GM13976 (cell line): Measurements from ENCODE around the gene SLC6A20.

Experiments
- DNase-seq: peaks from one replicate; pipeline ENCODE4 v3.0.0; 2012; ENCODE audit warnings: low spot score
- CTCF ChIP-seq: IDR thresholded peaks from 2 replicates; pipeline ENCODE4 v1.5.1; 2012; ENCODE audit warnings: borderline replicate concordance, mild to moderate bottlenecking; ENCODE audit not compliant: insufficient read depth; ENCODE audit errors: extremely low read depth, missing control alignments, control extremely low read depth
- in situ Hi-C: fragments of 300-500 bp; cut with MboI; formaldehyde crosslinking; loops from one replicate; pipeline ENCODE4 v1.12.0; 2022; ENCODE audit warnings: low sequenced_read_pairs, mixed read lengths, inconsistent platforms; ENCODE audit not compliant: unreplicated experiment

SLC6A20 gene

DNA sequence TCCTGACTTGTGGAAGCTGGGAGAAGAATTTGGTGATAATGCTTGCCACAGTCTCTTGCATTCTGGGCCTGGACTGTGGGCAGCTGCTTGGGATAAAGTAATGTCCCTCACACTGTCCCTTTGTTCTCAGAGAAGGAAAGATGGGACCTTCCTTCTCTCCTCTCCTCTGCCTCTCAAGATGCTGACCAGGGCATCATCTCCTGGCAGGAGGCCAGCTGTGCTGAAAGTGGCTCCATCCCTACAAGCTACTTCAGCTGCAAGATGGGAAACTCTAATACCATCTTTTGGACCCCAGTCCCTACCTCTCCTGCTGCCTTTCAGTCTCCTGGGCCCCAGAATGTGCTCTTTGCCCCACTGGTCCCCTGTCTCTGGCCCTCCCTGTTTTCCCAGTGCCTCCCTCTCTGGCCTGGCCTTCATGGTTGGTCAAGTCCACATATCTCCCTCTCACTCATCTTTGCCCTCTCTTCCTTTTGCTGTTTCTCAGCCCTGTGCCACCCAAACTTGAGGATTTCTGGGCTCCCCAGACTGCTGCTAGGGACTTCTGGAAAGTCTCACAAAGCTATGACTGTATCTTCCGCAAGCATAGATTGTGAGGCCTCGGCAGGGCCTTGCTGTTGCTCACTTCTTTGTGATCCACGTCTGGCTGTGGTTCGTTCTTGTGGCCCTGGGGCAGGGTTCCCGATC is 7.1 kb upstream of the SLC6A20 start:
- TF ChIP-seq CTCF: no peak
- in situ Hi-C loops: no loop called here
- DNase-seq: no peak

GRCh38 chr3:45802146-45802545 is 5.8 kb upstream of the SLC6A20 start:
- in situ Hi-C loops: no loop called here
- no peak for DNase-seq

DNA sequence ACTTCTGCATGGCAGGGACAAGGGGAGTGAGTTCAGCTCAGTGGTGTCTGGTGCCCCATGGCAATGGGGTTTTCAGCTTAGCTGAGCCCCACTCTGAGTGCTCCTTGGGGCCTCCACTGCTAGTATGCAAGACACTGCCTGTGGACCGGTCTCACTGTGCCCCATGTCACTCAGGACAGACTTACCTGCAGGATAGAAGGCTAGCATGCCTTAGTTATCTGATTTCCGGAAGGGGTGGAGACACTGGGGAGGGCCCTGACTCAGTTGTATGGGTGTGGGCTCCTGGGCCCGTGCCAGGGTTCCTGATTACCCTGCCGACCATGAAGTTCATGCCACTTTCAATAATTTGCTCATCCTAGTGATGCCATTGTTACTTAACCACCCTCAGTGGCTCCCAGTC is 4.3 kb upstream of the SLC6A20 start:
- in situ Hi-C loops: no loop called here
- no peak for DNase-seq
- TF ChIP-seq CTCF: no peak

More at GRCh38 chr3:45802146-45802545, 5.8 kb upstream of the SLC6A20 start:
- TF ChIP-seq CTCF: no peak

GRCh38 chr3:45799586-45799985 is 3.2 kb upstream of the SLC6A20 start:
- in situ Hi-C loops: no loop called here
- no peak for DNase-seq
- TF ChIP-seq CTCF: no peak

DNA sequence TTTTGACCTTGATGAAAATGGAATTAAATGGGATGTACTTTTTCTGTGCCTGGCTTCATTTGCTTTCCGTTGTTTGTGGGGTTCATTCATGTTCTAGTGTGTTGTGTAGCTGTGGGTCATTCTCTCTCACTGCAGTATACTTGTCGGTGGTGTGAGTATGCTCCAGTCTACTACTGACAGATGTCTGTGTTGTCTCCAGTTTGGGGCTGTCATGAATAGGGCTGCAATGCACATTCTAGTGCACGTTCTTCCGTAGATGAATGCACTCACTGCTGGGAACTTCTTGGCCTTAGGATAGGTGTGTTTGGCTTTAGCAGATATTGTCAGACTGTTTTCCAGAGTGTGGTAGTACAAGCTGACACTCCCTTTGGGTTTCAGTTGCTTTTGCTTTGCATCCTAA is 1.7 kb upstream of the SLC6A20 start:
- TF ChIP-seq CTCF: no peak
- in situ Hi-C loops: no loop called here
- no peak for DNase-seq

DNA sequence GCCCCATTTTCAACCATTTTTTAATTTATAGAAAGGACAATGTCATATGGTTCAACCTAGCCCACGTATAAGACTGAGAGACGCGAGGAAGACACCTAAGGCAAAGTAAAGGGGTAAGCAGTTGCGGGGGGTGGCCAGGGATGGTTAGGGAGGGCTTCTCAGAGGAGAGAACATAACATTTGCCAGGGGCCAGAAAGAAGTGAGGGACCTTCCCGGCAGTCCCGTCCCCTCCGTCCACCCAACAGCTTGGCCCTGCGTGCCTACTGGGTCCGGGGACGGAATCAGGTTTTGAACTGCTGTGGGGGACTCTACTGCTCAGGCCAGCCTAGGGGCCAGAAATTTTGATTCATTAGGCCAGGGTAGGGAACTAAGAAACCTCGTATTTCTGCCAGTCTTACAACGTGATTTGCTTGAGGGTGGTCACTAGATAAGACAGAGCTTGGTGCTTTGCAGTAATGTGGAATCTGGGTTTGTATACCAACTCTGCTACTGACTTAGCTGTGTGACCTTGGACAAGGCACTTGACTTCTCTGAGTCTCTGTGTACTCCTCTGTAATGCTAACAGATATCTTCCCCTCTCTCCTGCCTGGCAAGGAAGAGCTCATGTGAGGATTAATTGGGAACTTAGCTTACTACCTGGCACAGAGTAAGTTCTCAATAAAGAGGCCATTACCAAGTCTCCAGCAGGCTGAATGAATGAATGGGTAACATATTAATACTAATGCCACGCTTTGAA is 734 bp upstream of the SLC6A20 start:
- in situ Hi-C loops: no loop called here
- no peak for DNase-seq
- no peak for TF ChIP-seq CTCF
